Measurements from ENCODE around the gene NEURL1B. TPM values are rescaled to one million over a fixed set of nuclear protein-coding genes. Genes with fewer than 3 reads are reported as not detected.

NEURL1B gene
- polyA plus RNA-seq, 1 donor (not counting 4 experiments of a cell fraction or from before 2014, with no cell fraction given): 0.43 TPM

GRCh38 chr5:172695232-172696054, 54.4 kb downstream of the NEURL1B start:
- FAIRE-seq: no peak
- Histone ChIP-seq H3K9ac (ENCODE audit: control insufficient read depth, extremely low read depth, insufficient read depth, low read length) (no peak overlapping the region), H3K4me1 (ENCODE audit: control insufficient read depth, extremely low read depth, insufficient read depth, low read length) (peaks cover 4% of the 10 kb centered on the region), H3K27me3 (ENCODE audit: control insufficient read depth, extremely low read depth, insufficient read depth, low read length) (peaks cover 10% of the 10 kb centered on the region), H3K9me1 (ENCODE audit: control insufficient read depth, extremely low read depth, insufficient read depth, low read length) (no peaks in the 10 kb centered on the region), H3K79me2 (ENCODE audit: control insufficient read depth, insufficient read depth, low read length) (no peaks in the 10 kb centered on the region), H3K4me2 (ENCODE audit: control insufficient read depth, extremely low read depth, insufficient read depth, low read depth, low read length) (no peak overlapping the region), H3K36me3 (ENCODE audit: control insufficient read depth in 2 of 2, extremely low read depth in 1 of 2, insufficient read depth in 2 of 2, low read length in 2 of 2) (no peaks in the 10 kb centered on the region), H3K4me3 (ENCODE audit: control insufficient read depth in 2 of 3, extremely low read depth in 1 of 3, insufficient read depth in 2 of 3, low read depth in 1 of 3, low read length in 3 of 3) (no peak overlapping the region), H3K27ac (ENCODE audit: control insufficient read depth, insufficient read depth, low read length) (no peak overlapping the region), H2AFZ (ENCODE audit: control insufficient read depth, low read length) (no peak overlapping the region), H4K20me1 (ENCODE audit: control insufficient read depth, extremely low read depth, insufficient read depth, low read length) (no peaks in the 10 kb centered on the region), H3K9me3 (ENCODE audit: control insufficient read depth, low read depth, low read length) (no peaks in the 10 kb centered on the region)
- dilution Hi-C loops (cut with MboI; ENCODE audit: extremely low pct_ligation_motif_present, low sequenced_read_pairs): loop anchor here (25.0 kb wide), 1 partner anchor 208 kb away; no protein-coding TSS in a partner anchor
- DNase-seq (ENCODE audit: low read depth, low spot score): no peak
- TF ChIP-seq EZH2 (IDR thresholded peaks at IDR 0.05; ENCODE audit: low read length): no peak
- TF ChIP-seq CTCF (optimal IDR thresholded peaks at IDR 0.05 in 1 of 3, IDR thresholded peaks at IDR 0.05 in 1 of 3, conservative IDR thresholded peaks at IDR 0.05 in 1 of 3; ENCODE audit: extremely low read depth in 1 of 3, insufficient read depth in 2 of 3, low read length in 3 of 3): no peak

- Histone ChIP-seq H2AFZ (ENCODE audit: control insufficient read depth, low read length) (no peak overlapping the region), H3K9me1 (ENCODE audit: control insufficient read depth, extremely low read depth, insufficient read depth, low read length) (no peaks in the 10 kb centered on the region), H3K36me3 (ENCODE audit: control insufficient read depth in 2 of 2, extremely low read depth in 1 of 2, insufficient read depth in 2 of 2, low read length in 2 of 2) (no peaks in the 10 kb centered on the region), H4K20me1 (ENCODE audit: control insufficient read depth, extremely low read depth, insufficient read depth, low read length) (no peaks in the 10 kb centered on the region), H3K9ac (ENCODE audit: control insufficient read depth, extremely low read depth, insufficient read depth, low read length) (no peak overlapping the region), H3K9me3 (ENCODE audit: control insufficient read depth, low read depth, low read length) (no peaks in the 10 kb centered on the region), H3K4me2 (ENCODE audit: control insufficient read depth, extremely low read depth, insufficient read depth, low read depth, low read length) (no peak overlapping the region), H3K4me1 (ENCODE audit: control insufficient read depth, extremely low read depth, insufficient read depth, low read length) (peaks cover 8% of the 10 kb centered on the region), H3K27me3 (ENCODE audit: control insufficient read depth, extremely low read depth, insufficient read depth, low read length) (peaks cover 17% of the 10 kb centered on the region), H3K4me3 (ENCODE audit: control insufficient read depth in 2 of 3, extremely low read depth in 1 of 3, insufficient read depth in 2 of 3, low read depth in 1 of 3, low read length in 3 of 3) (no peak overlapping the region), H3K79me2 (ENCODE audit: control insufficient read depth, insufficient read depth, low read length) (no peaks in the 10 kb centered on the region), H3K27ac (ENCODE audit: control insufficient read depth, insufficient read depth, low read length) (no peak overlapping the region)
- FAIRE-seq: no peak
- no peak for TF ChIP-seq EZH2 (IDR thresholded peaks at IDR 0.05; ENCODE audit: low read length)
- TF ChIP-seq CTCF (optimal IDR thresholded peaks at IDR 0.05 in 1 of 3, IDR thresholded peaks at IDR 0.05 in 1 of 3, conservative IDR thresholded peaks at IDR 0.05 in 1 of 3; ENCODE audit: extremely low read depth in 1 of 3, insufficient read depth in 2 of 3, low read length in 3 of 3): no peak
- dilution Hi-C loops (cut with MboI; ENCODE audit: extremely low pct_ligation_motif_present, low sequenced_read_pairs): loop anchor here (25.0 kb wide), 1 partner anchor 209 kb away; no protein-coding TSS in a partner anchor
- DNase-seq (ENCODE audit: low read depth, low spot score): no peak
Measured at GRCh38 chr5:172696171-172696849, 55.2 kb downstream of the NEURL1B start.

Measured in keratinocyte (primary cell).